LNCAP (cell line): ENCODE results near the gene EHD1.

Source experiments
- CTCF ChIP-seq: fragments of 450-650 bp; IDR thresholded peaks from 2 replicates; pipeline ENCODE4 v1.5.1; 2017; ENCODE audit warnings: mild to moderate bottlenecking

Gene EHD1

GRCh38 chr11:64915376-64915887 is 37.0 kb upstream of the EHD1 start:
- TF ChIP-seq CTCF, result no peak

GRCh38 chr11:64914123-64914522 is 35.7 kb upstream of the EHD1 start:
- no peak for TF ChIP-seq CTCF

GRCh38 chr11:64913171-64913727 is 34.8 kb upstream of the EHD1 start:
- TF ChIP-seq CTCF, result no peak

GRCh38 chr11:64911689-64912088 is 33.3 kb upstream of the EHD1 start:
- TF ChIP-seq CTCF, result no peak

GRCh38 chr11:64911142-64911541 is 32.7 kb upstream of the EHD1 start:
- no peak for TF ChIP-seq CTCF

- no peak for TF ChIP-seq CTCF
Observed at GRCh38 chr11:64910451-64911093, 32.2 kb upstream of the EHD1 start.

GRCh38 chr11:64909653-64910343 is 31.4 kb upstream of the EHD1 start:
- TF ChIP-seq CTCF, result no peak
